ENCODE measurements around the gene SRSF6. TPM values are rescaled to one million over a fixed set of nuclear protein-coding genes. Genes with fewer than 3 reads are reported as not detected.
"Not testable (repeated sequence)": the region's sequence is repeated elsewhere in the genome, so short reads cannot be mapped to it uniquely, and the experiment has no call there.

The SRSF6 gene
- total RNA-seq, 4 donors from 2014 or later: 52.7 to 74.2 (median 53.4) TPM

- H3K36me3 ChIP-seq: no peaks in the 10 kb centered on the region
- intact Hi-C loops (cut with DNase I): no loop called here
- H3K27me3 ChIP-seq: no peaks in the 10 kb centered on the region
- DNase-seq: no peak
- H3K4me3 ChIP-seq: no peak overlapping the region
- H3K9me3 ChIP-seq: no peaks in the 10 kb centered on the region
- 52 to 63% methylated on average over 4 of the region's 4 CpGs for whole genome bisulfite sequencing, 2 donors
- no peak for TF ChIP-seq POLR2A (IDR thresholded peaks at IDR 0.05)
- TF ChIP-seq, protein P1, sequence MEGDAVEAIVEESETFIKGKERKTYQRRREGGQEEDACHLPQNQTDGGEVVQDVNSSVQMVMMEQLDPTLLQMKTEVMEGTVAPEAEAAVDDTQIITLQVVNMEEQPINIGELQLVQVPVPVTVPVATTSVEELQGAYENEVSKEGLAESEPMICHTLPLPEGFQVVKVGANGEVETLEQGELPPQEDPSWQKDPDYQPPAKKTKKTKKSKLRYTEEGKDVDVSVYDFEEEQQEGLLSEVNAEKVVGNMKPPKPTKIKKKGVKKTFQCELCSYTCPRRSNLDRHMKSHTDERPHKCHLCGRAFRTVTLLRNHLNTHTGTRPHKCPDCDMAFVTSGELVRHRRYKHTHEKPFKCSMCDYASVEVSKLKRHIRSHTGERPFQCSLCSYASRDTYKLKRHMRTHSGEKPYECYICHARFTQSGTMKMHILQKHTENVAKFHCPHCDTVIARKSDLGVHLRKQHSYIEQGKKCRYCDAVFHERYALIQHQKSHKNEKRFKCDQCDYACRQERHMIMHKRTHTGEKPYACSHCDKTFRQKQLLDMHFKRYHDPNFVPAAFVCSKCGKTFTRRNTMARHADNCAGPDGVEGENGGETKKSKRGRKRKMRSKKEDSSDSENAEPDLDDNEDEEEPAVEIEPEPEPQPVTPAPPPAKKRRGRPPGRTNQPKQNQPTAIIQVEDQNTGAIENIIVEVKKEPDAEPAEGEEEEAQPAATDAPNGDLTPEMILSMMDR (IDR thresholded peaks at IDR 0.05): no peak
- H3K27ac ChIP-seq: no peak overlapping the region
- H3K4me1 ChIP-seq: peaks cover 0 to 16% (median 0%) of the 10 kb centered on the region in 3 donors
Observed at GRCh38 chr20:43477619-43478018, 19.9 kb downstream of the SRSF6 start.

DNA sequence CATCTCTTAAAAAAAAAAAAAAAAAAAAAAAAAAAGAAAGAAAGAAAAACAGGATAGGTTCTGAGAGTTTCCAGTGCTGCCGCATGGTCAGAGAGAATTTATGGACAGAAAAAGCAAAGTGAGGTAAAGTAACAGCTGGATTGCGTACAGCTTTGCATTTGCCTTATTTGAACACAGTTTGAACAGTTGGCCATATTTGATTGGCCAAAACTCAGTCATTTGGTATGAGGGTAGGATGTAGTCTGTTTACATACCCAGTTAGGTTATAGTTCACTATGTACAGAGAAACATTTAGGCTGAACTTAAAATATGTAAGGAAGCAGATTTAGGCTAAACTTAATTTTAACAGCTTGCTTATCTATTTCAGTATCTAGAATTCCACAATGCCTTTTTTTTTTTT, 32.3 kb downstream of the SRSF6 start:
- no peaks in the 10 kb centered on the region for H3K27me3 ChIP-seq
- no peak overlapping the region for H3K4me3 ChIP-seq
- WGBS, 2 donors: 79 to 91% methylated on average over 2 of the region's 2 CpGs
- peaks cover 0 to 13% (median 0%) of the 10 kb centered on the region in 3 donors for H3K9me3 ChIP-seq
- no peak overlapping the region for H3K27ac ChIP-seq
- H3K36me3 ChIP-seq: no peaks in the 10 kb centered on the region
- H3K4me1 ChIP-seq: peaks cover 0 to 16% (median 0%) of the 10 kb centered on the region in 3 donors
- no peak for TF ChIP-seq POLR2A (IDR thresholded peaks at IDR 0.05)
- TF ChIP-seq, protein P1 (IDR thresholded peaks at IDR 0.05): no peak
- intact Hi-C loops (cut with DNase I): no loop called here
- DNase-seq: no peak

DNA sequence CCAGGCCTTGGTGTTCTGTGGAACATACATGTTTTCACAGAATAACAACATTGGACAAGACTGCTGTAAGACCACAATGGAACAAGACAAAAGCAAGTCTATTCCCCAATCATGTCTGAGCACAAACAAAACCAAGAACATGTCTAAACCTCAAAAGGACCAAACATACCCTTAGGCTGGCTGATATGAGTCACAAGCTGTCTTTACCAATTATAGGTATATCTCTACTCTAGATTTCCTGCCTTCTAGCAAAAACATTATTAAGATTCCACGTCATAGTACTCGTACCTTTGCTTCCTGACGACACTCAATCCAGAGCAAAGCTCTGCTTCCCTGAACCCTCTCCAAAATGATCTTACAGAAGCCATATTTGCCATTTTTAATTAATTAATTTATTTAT, 34.4 kb downstream of the SRSF6 start:
- DNase-seq: no peak
- Histone ChIP-seq H3K4me3 (no peak overlapping the region), H3K27me3 (no peaks in the 10 kb centered on the region), H3K9me3 (peaks cover 0 to 3% (median 0%) of the 10 kb centered on the region in 3 donors), H3K4me1 (peaks cover 0 to 16% (median 0%) of the 10 kb centered on the region in 3 donors), H3K27ac (peak overlapping the region in 3 of 4 donors; percentile 42 to 70 (median 63)), H3K36me3 (no peaks in the 10 kb centered on the region)
- intact Hi-C loops (cut with DNase I): no loop called here
- 38 to 45% methylated on average over 3 of the region's 3 CpGs for WGBS, 2 donors
- TF ChIP-seq, protein P1 (IDR thresholded peaks at IDR 0.05): no peak
- no peak for TF ChIP-seq POLR2A (IDR thresholded peaks at IDR 0.05)

DNA sequence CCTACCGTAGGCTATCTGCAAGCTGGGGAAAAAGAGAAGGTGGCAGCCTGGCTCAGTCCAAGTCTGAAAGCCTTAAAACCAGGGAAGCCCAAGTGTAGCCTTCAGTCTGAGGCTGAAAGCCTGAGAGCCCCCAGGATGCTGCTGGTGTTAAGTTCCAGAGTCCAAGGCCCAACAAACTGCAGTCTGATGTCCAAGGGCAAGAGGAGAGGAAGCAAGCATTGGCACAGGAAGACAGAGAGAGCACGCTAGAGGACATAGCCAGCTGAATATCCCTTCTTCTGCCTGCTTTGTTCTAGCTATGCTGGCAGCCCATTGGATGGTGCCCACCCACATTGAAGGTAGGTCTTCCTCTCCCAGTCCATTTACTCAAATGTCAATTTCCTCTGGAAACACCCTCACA, 37.7 kb downstream of the SRSF6 start:
- Histone ChIP-seq H3K36me3 (no peaks in the 10 kb centered on the region), H3K4me3 (no peak overlapping the region)
- intact Hi-C loops (cut with DNase I): no loop called here

DNA sequence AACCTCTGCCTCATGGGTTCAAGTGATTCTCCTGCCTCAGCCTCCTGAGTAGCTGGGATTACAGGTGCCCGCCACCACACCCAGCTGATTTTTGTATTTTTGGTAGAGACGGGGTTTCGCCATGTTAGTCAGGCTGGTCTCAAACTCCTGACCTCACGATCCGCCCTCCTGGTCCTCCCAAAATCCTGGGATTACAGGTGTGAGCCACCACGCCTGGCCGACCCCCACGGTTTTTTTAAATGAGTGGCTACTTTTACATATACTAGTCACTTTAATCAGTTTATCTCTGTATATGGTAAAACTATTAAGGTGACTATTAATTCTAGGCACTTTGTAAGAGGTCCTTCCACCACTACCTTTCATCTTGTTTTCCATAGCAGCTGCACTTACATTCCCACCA, 44.3 kb downstream of the SRSF6 start:
- H3K4me3 ChIP-seq; H3K4me1 ChIP-seq; intact Hi-C loops (cut with DNase I); DNase-seq; H3K9me3 ChIP-seq; H3K27ac ChIP-seq; H3K36me3 ChIP-seq: not testable (repeated sequence)
- 90 to 97% methylated on average over 8 of the region's 8 CpGs for WGBS, 2 donors
- H3K27me3 ChIP-seq: peaks cover 0 to 23% (median 0%) of the 10 kb centered on the region in 4 donors

More for the DNA sequence above, 37.7 kb downstream of the SRSF6 start:
- 68 to 82% methylated on average over 2 of the region's 2 CpGs for WGBS, 2 donors
- H3K27me3 ChIP-seq: no peaks in the 10 kb centered on the region
- H3K4me1 ChIP-seq: peaks cover 0 to 15% (median 0%) of the 10 kb centered on the region in 3 donors
- DNase-seq: no peak
- H3K27ac ChIP-seq: no peak overlapping the region
- H3K9me3 ChIP-seq: no peaks in the 10 kb centered on the region
- TF ChIP-seq, protein P1 (IDR thresholded peaks at IDR 0.05): no peak
- no peak for TF ChIP-seq POLR2A (IDR thresholded peaks at IDR 0.05)

- H3K27me3 ChIP-seq: peaks cover 0 to 41% (median 0%) of the 10 kb centered on the region in 4 donors
- H3K36me3 ChIP-seq: no peaks in the 10 kb centered on the region
- no peak overlapping the region for H3K4me3 ChIP-seq
- 91 to 95% methylated on average over 7 of the region's 7 CpGs for WGBS, 2 donors
- H3K9me3 ChIP-seq: no peaks in the 10 kb centered on the region
- H3K27ac ChIP-seq: no peak overlapping the region
- no peak for DNase-seq
- TF ChIP-seq, protein P1 (IDR thresholded peaks at IDR 0.05): no peak
- TF ChIP-seq POLR2A (IDR thresholded peaks at IDR 0.05): no peak
- H3K4me1 ChIP-seq: peaks cover 0 to 18% (median 12%) of the 10 kb centered on the region in 3 donors
- intact Hi-C loops (cut with DNase I): no loop called here
Observed at GRCh38 chr20:43506238-43506637, 48.5 kb downstream of the SRSF6 start.
